ENCODE measurements around the gene RBM47. TPM values are rescaled to one million over a fixed set of nuclear protein-coding genes. Genes with fewer than 3 reads are reported as not detected.

RBM47 gene
- total and polyA plus RNA-seq, 10 of the 15 experiments (the other 5 are each of a cell fraction or from before 2014, with no cell fraction given) = 7.9 to 45.0 (median 28.7) TPM

DNA sequence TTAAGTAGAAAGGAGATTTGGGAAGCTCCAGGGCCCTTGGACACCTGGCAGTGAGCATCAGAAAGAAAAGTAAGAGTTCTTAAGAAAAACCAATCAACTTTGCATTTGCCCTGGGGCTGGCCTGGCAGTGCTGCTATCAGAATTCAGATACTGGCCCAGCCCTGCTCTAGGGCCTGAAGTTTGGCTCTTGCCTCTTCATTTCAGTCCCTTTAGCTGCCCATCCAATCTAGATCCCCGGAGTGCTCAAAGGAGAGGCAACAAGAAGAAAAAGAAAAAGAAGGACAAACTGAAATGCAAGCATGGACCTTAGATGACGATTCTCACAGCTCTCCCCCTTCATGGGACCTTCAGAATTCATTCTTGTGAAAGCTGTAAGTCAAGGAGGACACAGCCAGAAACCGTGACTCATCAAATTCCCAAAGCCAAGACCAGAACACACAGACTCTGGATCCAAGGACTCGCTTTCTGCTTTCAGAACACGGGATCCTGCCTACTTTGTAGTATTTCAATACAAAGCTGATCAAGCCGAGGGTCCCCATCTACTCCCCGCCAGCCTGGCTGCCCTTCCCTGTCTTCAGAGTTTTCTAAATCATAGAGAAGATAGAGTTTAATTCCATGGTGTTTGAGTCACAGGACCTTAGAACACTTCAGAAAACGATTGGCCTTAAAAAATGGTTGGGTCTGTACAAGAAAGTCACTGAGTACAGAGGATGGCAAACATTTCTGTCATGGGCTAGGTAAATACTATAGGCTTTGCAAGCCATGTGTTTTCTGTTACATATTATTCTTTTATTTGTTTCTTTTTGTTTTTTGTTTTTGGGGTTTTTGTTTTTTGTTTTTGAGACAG is 103.7 kb downstream of the RBM47 start:
- in situ Hi-C loops (cut with MboI) = no loop called here
- H3K36me3 ChIP-seq (ENCODE audit: control insufficient read depth in 2 of 2, insufficient read depth in 2 of 2, low read length in 1 of 2) = peaks cover 4 to 15% of the 10 kb centered on the region in 2 experiments; a peak in 2 of 4 replicates
- 86% methylated on average over 8 of the region's 8 CpGs for WGBS (ENCODE audit: insufficient coverage, insufficient replicate concordance, low lambda C conversion rate, missing lambda C conversion rate)
- intact Hi-C loops (cut with micrococcal nuclease; ENCODE audit: unreplicated experiment) = no loop called here
- H3K9ac ChIP-seq (ENCODE audit: control insufficient read depth, insufficient read depth, low read length) = no peak overlapping the region
- no peak overlapping the region for H2AFZ ChIP-seq (ENCODE audit: control insufficient read depth, low read depth, low read length)
- no peak overlapping the region for H3K27ac ChIP-seq (ENCODE audit: control insufficient read depth, insufficient read depth)
- DNase-seq (ENCODE audit: low read depth, low spot score) (no peak), FAIRE-seq (no peak), ATAC-seq (no peak; the same call in 2 of the 3 replicates)
- no peak overlapping the region for H3K4me3 ChIP-seq
- H3K4me1 ChIP-seq (ENCODE audit: control insufficient read depth, insufficient read depth, low read length) = peaks cover 10% of the 10 kb centered on the region
- SMC1A ChIA-PET (ENCODE audit: uncharacterized antibody, unreplicated experiment) = interaction anchor here (0.8 to 1.7 kb wide), 7 partner anchors 8 to 193 kb away, joined by 3 to 6 read pairs (median 4); no protein-coding TSS in a partner anchor
- H3K79me2 ChIP-seq (ENCODE audit: control insufficient read depth, insufficient read depth, low read length) = peaks cover 13% of the 10 kb centered on the region
- RAD21 ChIA-PET (ENCODE audit: unreplicated experiment) = interaction anchor here (1.3 kb wide), 1 partner anchor 52 kb away, joined by 4 read pairs; no protein-coding TSS in a partner anchor
- POLR2A ChIA-PET = interaction anchor here (0.6 kb wide), 1 partner anchor 9 kb away, joined by 3 read pairs; no protein-coding TSS in a partner anchor
- no peaks in the 10 kb centered on the region for H4K20me1 ChIP-seq (ENCODE audit: control insufficient read depth, insufficient read depth)
- H3K27me3 ChIP-seq (replicated peaks in 1 of 2; ENCODE audit: control insufficient read depth in 2 of 2, insufficient read depth in 2 of 2, low read length in 1 of 2) = no peaks in the 10 kb centered on the region
- TF ChIP-seq PML (IDR thresholded peaks at IDR 0.05; ENCODE audit: low read length) = no peak
- CTCF ChIA-PET = interaction anchor here (0.5 to 2.2 kb wide), 3 partner anchors 11 to 190 kb away, joined by 3 to 6 read pairs (median 4); no protein-coding TSS in a partner anchor
- no peaks in the 10 kb centered on the region for H3K9me3 ChIP-seq (replicated peaks; ENCODE audit: control insufficient read depth, insufficient read depth, low read length)
- H3K4me2 ChIP-seq (ENCODE audit: control insufficient read depth, insufficient read depth) = no peak overlapping the region
- TSS peak; percentile 30 for BruUV-seq (replicated peaks)

DNA sequence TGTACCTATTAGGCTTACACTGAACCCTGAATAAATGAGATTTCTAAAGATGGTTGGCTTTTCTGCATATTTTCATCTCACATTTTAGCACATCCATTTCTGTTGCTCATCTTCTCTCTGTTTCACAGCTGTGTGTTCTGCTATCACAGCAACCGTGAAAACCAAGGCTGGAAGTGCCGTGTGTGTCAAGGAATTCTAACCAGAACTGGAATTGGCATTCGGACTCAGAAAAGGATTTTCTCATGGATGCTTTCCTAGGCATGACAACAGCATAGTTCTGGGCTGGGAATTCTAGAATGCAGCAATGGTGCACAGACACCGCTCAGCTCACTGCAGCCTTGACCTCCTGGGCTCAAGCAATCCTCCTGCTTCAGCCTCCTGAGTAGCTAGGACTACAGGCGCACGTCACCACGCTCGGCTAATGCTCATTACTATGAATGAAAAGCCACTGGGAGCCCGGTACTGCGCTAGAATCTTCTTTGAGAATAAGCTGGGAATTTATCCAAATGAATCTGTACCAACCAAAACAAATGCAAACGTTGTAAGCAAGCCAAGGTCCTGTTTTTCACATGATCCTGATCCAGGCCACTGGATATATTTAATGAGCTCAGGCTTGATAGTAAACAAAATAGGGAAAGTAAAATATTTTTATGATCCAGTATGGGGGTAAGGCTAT is 105.2 kb downstream of the RBM47 start:
- DNase-seq (ENCODE audit: low read depth, low spot score) (no peak), ATAC-seq (no peak), FAIRE-seq (no peak)
- BruUV-seq (replicated peaks) = no TSS peak
- H3K4me1 ChIP-seq (ENCODE audit: control insufficient read depth, insufficient read depth, low read length) = peaks cover 16% of the 10 kb centered on the region
- no peak overlapping the region for H3K4me3 ChIP-seq
- WGBS (ENCODE audit: insufficient coverage, insufficient replicate concordance, low lambda C conversion rate, missing lambda C conversion rate) = 83% methylated on average over 11 of the region's 11 CpGs
- no peaks in the 10 kb centered on the region for H3K9me3 ChIP-seq (replicated peaks; ENCODE audit: control insufficient read depth, insufficient read depth, low read length)
- no peak overlapping the region for H3K9ac ChIP-seq (ENCODE audit: control insufficient read depth, insufficient read depth, low read length)
- no peak overlapping the region for H3K27ac ChIP-seq (ENCODE audit: control insufficient read depth, insufficient read depth)
- H3K79me2 ChIP-seq (ENCODE audit: control insufficient read depth, insufficient read depth, low read length) = peaks cover 20% of the 10 kb centered on the region
- no peak for TF ChIP-seq IKZF1 (conservative IDR thresholded peaks at IDR 0.05)
- RAD21 ChIA-PET (ENCODE audit: unreplicated experiment) = interaction anchor here (0.6 to 1.2 kb wide), 3 partner anchors 10 to 75 kb away, joined by 3 to 4 read pairs (median 4); no protein-coding TSS in a partner anchor
- H3K27me3 ChIP-seq (replicated peaks in 1 of 2; ENCODE audit: control insufficient read depth in 2 of 2, insufficient read depth in 2 of 2, low read length in 1 of 2) = no peaks in the 10 kb centered on the region
- SMC1A ChIA-PET (ENCODE audit: uncharacterized antibody, unreplicated experiment) = interaction anchor here (1.0 to 1.9 kb wide), 7 partner anchors 10 to 72 kb away, joined by 3 to 9 read pairs (median 3); no protein-coding TSS in a partner anchor
- POLR2A ChIA-PET = interaction anchor here (0.7 to 1.4 kb wide), 3 partner anchors 9 to 52 kb away, joined by 3 to 4 read pairs (median 4); no protein-coding TSS in a partner anchor
- peaks cover 3 to 11% of the 10 kb centered on the region in 2 experiments; a peak in 3 of 4 replicates for H3K36me3 ChIP-seq (ENCODE audit: control insufficient read depth in 2 of 2, insufficient read depth in 2 of 2, low read length in 1 of 2)
- no peaks in the 10 kb centered on the region for H4K20me1 ChIP-seq (ENCODE audit: control insufficient read depth, insufficient read depth)
- H3K4me2 ChIP-seq (ENCODE audit: control insufficient read depth, insufficient read depth) = no peak overlapping the region
- H2AFZ ChIP-seq (ENCODE audit: control insufficient read depth, low read depth, low read length) = no peak overlapping the region
- CTCF ChIA-PET = interaction anchor here (2.2 kb wide), 1 partner anchor 9 kb away, joined by 6 read pairs; no protein-coding TSS in a partner anchor
- in situ Hi-C loops (cut with MboI) (no loop called here), intact Hi-C loops (cut with micrococcal nuclease; ENCODE audit: unreplicated experiment) (no loop called here)

Data from GM12878 (cell line).